LNCAP (cell line): ENCODE data around the gene MAB21L4.

Experiments used
- TF ChIP-seq, protein P1 (sequence below): fragments of 450-650 bp; IDR thresholded peaks from 2 replicates; pipeline ENCODE4 v1.5.1; 2017; ENCODE audit warnings: mild to moderate bottlenecking

MAB21L4 gene

GRCh38 chr2:240898108-240898730 is 2.3 kb upstream of the MAB21L4 start:
- TF ChIP-seq, protein P1, sequence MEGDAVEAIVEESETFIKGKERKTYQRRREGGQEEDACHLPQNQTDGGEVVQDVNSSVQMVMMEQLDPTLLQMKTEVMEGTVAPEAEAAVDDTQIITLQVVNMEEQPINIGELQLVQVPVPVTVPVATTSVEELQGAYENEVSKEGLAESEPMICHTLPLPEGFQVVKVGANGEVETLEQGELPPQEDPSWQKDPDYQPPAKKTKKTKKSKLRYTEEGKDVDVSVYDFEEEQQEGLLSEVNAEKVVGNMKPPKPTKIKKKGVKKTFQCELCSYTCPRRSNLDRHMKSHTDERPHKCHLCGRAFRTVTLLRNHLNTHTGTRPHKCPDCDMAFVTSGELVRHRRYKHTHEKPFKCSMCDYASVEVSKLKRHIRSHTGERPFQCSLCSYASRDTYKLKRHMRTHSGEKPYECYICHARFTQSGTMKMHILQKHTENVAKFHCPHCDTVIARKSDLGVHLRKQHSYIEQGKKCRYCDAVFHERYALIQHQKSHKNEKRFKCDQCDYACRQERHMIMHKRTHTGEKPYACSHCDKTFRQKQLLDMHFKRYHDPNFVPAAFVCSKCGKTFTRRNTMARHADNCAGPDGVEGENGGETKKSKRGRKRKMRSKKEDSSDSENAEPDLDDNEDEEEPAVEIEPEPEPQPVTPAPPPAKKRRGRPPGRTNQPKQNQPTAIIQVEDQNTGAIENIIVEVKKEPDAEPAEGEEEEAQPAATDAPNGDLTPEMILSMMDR: no peak

- TF ChIP-seq, protein P1: no peak
These were observed 1.1 kb upstream of the MAB21L4 start for GRCh38 chr2:240896871-240897692.

DNA sequence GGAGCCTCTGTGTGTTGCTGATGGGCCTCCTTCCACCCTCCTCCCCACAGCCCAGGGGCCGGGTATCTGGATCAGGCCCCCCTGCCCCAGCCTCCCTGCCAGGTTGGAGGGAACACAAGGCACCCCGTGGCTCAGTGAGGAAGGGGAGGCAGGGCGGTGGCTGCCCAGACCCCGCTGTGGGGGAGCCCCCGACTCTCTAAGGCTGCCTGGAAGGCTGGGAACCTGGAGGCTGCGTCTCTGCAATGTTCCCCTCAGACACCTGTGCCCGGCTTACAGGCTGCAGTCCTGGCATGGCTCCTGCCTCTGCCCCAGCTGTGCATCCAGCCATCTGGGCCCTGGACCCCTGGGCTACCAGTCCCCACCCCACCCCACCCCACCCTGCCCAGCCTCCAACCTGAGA is 438 bp upstream of the MAB21L4 start:
- TF ChIP-seq, protein P1: no peak

DNA sequence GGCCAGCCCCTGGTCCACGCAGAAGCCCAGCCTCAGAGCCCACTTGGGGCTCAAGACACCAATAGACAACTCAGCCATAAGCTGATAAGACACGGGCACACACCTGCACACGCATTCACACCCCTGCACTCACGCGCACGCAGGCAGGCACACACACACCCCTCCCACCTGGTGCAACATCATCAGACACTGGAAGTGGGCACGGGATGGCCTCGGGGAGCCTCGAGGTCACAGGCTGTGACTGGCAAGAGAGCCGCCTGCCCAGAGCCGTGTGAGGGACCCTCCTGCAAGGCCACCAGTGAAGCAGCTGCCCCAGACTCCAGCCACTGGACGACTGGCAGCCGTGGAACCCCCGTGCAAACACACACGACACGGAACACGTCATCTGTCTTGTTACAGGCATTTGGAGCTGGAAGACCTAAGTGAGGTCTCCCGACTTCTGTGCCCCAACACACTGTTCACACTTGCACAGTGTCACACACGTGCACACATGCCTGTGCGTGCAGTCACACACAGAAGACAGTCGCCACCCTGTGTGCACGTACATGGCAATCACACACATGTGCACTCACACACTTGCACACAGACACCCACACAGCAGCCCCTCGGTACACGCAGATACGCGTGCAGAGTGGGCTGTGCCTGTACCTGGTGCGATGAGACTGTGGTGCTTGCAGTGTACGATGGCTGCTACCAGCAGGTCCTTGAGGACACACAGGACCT is 959 bp downstream of the MAB21L4 start:
- TF ChIP-seq, protein P1: no peak

DNA sequence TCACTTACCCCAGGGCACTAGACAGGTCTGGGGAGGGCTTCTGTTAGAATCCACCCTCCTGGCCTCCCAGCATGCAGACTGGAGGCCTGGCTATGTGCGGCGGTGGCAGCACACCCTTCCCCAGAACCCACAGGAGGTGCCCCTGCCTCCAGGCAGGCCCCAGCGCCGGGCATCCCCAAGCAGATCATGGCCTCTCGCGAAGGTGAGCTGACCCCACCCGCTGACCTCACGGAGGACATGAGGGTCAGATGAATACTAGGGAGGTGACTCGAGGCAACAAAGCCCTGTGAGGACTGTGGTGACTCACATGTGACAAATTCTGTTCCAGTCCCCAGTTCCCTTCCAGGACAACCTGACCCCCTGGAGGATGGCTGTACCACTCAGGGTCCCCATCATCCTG is 1.9 kb downstream of the MAB21L4 start:
- TF ChIP-seq, protein P1: no peak

DNA sequence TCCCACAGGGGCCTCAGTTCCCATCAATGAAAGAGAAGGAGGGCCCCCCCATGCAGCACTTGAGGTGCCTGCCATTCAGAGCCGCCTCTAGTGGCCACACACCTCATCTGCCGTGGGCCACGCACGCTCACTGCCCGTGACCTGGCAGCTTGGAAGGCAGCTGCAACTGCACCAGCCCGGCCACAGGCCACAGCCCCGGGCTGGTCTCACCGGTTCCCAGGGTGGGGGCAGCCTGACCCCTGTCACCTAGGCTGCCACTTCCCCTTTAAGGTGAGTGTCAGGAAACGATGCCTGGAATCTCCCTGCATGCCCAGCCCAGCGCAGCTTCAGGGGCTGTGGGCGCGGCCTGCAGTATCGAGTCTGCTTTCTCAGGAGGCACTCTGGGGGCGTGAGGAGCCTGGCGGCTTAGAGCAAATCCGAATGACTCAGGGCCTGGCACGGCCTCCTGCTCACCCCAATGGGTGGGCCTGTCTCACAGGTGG is 2.6 kb downstream of the MAB21L4 start:
- TF ChIP-seq, protein P1: no peak

GRCh38 chr2:240892925-240893324 is 3.0 kb downstream of the MAB21L4 start:
- TF ChIP-seq, protein P1: no peak
